Cardiac muscle cell (in vitro differentiated cells and primary cell): ENCODE results near the gene SLC2A1. TPM values are rescaled to one million over a fixed set of nuclear protein-coding genes. Genes with fewer than 3 reads are reported as not detected.

Experiments used
- DNase-seq, 2 donors: peaks; one replicate each; pipeline versions ENCODE4 v3.0.0 to v3.0.0-alpha.2; 2010 to 2017; ENCODE audit warnings: low read depth in 1 of 2, low spot score in 1 of 2
- H3K27ac ChIP-seq: fragments of 200-600 bp; sonication (generic); 2 replicates; pipeline ENCODE4 v1.5.1; 2016
- H3K27me3 ChIP-seq: fragments of 200-600 bp; sonication (generic); 2 replicates; pipeline ENCODE4 v1.6.0; 2016; ENCODE audit warnings: control low read depth
- H3K36me3 ChIP-seq: fragments of 200-600 bp; sonication (generic); 2 replicates; pipeline ENCODE4 v1.5.1; 2016; ENCODE audit warnings: control low read depth
- H3K4me1 ChIP-seq: fragments of 200-600 bp; sonication (generic); 2 replicates; pipeline ENCODE4 v1.8.1; 2017; ENCODE audit warnings: low read depth, mild to moderate bottlenecking, mixed run types
- H3K4me3 ChIP-seq: fragments of 200-600 bp; sonication (generic); 2 replicates; pipeline ENCODE4 v1.5.1; 2016; ENCODE audit warnings: mild to moderate bottlenecking
- H3K9me3 ChIP-seq: fragments of 200-600 bp; sonication (generic); 2 replicates; pipeline ENCODE4 v1.5.1; 2017; ENCODE audit warnings: low read depth, mild to moderate bottlenecking, control low read depth
- CTCF ChIP-seq: IDR thresholded peaks from 2 replicates; pipeline ENCODE4 v1.5.1; 2012; ENCODE audit warnings: low read depth, mild to moderate bottlenecking, low read length
- polyA plus RNA-seq: library from polyadenylated mRNA; unstranded; fragments of >200 nt; fragmentation: Nextera tagmentation; extraction: Ambion mirVana; gene quantifications from 2 replicates; pipeline ENCODE4 v1.2.1, GENCODE V29; 2016
- total RNA-seq: library from RNA; depleted of rRNA; stranded (reverse); fragments of >200 nt; gene quantifications from 2 replicates; pipeline ENCODE4 v1.2.3, GENCODE V29; 2016

SLC2A1 gene
- total and polyA plus RNA-seq, 2 experiments from 2014 or later, result 243 to 714 TPM

GRCh38 chr1:42934541-42935312, 23.9 kb downstream of the SLC2A1 start:
- TF ChIP-seq CTCF, result no peak
- Histone ChIP-seq H3K27me3 (no peaks in the 10 kb centered on the region), H3K4me3 (no peak overlapping the region), H3K27ac (peak overlapping the region; percentile 78), H3K9me3 (no peaks in the 10 kb centered on the region), H3K36me3 (peaks cover 32% of the 10 kb centered on the region), H3K4me1 (peaks cover 10% of the 10 kb centered on the region)
- DNase-seq, result no peak

GRCh38 chr1:42933610-42934491, 24.8 kb downstream of the SLC2A1 start:
- no peak for TF ChIP-seq CTCF
- Histone ChIP-seq H3K36me3 (peaks cover 40% of the 10 kb centered on the region), H3K4me1 (peaks cover 10% of the 10 kb centered on the region), H3K27ac (peak overlapping the region; percentile 78), H3K9me3 (no peaks in the 10 kb centered on the region), H3K27me3 (no peaks in the 10 kb centered on the region), H3K4me3 (no peak overlapping the region)
- DNase-seq, result no peak

GRCh38 chr1:42933060-42933586, 25.5 kb downstream of the SLC2A1 start:
- H3K27me3 ChIP-seq, result no peaks in the 10 kb centered on the region
- no peak overlapping the region for H3K4me3 ChIP-seq
- H3K4me1 ChIP-seq, result peaks cover 10% of the 10 kb centered on the region
- H3K9me3 ChIP-seq, result no peaks in the 10 kb centered on the region
- no peak for TF ChIP-seq CTCF
- no peak for DNase-seq
- peaks cover 44% of the 10 kb centered on the region for H3K36me3 ChIP-seq
- H3K27ac ChIP-seq, result peak overlapping the region; percentile 78

- DNase-seq, result no peak
- Histone ChIP-seq H3K27ac (peak overlapping the region; percentile 78), H3K4me1 (peaks cover 10% of the 10 kb centered on the region), H3K36me3 (peaks cover 44% of the 10 kb centered on the region), H3K27me3 (no peaks in the 10 kb centered on the region), H3K4me3 (no peak overlapping the region), H3K9me3 (no peaks in the 10 kb centered on the region)
- TF ChIP-seq CTCF, result no peak
Observed at GRCh38 chr1:42932442-42932941, 26.2 kb downstream of the SLC2A1 start.

- no peak for TF ChIP-seq CTCF
- peak overlapping the region; percentile 78 for H3K27ac ChIP-seq
- no peak overlapping the region for H3K4me3 ChIP-seq
- no peaks in the 10 kb centered on the region for H3K9me3 ChIP-seq
- no peaks in the 10 kb centered on the region for H3K27me3 ChIP-seq
- DNase-seq, result no peak
- H3K36me3 ChIP-seq, result peaks cover 44% of the 10 kb centered on the region
- peaks cover 8% of the 10 kb centered on the region for H3K4me1 ChIP-seq
Observed at GRCh38 chr1:42931911-42932422, 26.7 kb downstream of the SLC2A1 start.
